Gastrocnemius medialis (tissue), 4 donors: ENCODE measurements around the gene MLIP.

Experiments
- CTCF ChIP-seq, 5 experiments: fragments of 450-650 bp in 3 of 5; fragments of 200-600 bp in 2 of 5; sonication (generic) in 2 of 5; IDR thresholded peaks in 4 of 5; conservative IDR thresholded peaks in 1 of 5; 1 replicate in 4 of 5; 2 replicates in 1 of 5; pipeline ENCODE4 v1.5.1; 2016 to 2019; ENCODE audit warnings: antibody characterized with exemption in 5 of 5, mild to moderate bottlenecking in 3 of 5, moderate library complexity in 3 of 5
- POLR2A ChIP-seq, 2 donors: fragments of 450-650 bp; IDR thresholded peaks; one replicate each; pipeline ENCODE4 v1.6.1; 2017; ENCODE audit warnings: antibody characterized with exemption in 2 of 2, mild to moderate bottlenecking in 2 of 2, moderate library complexity in 2 of 2

- TF ChIP-seq CTCF (IDR thresholded peaks at IDR 0.05 in 4 of 5, conservative IDR thresholded peaks at IDR 0.05 in 1 of 5) (no peak), POLR2A (IDR thresholded peaks at IDR 0.05) (no peak)
Measured at GRCh38 chr6:54291146-54291545, 179.9 kb downstream of the MLIP start.
